CD14-positive monocyte (primary cell): Measurements from ENCODE around the gene KCTD21. TPM values are rescaled to one million over a fixed set of nuclear protein-coding genes. Genes with fewer than 3 reads are reported as not detected.

ENCODE experiments used
- DNase-seq, 3 donors: peaks; one replicate each; pipeline ENCODE4 v3.0.0-alpha.2; 2011 to 2022
- H2AFZ ChIP-seq: 2 replicates; pipeline ENCODE4 v1.6.0; 2012; ENCODE audit warnings: mild to moderate bottlenecking, low read depth, low read length, inconsistent platforms; ENCODE audit not compliant: insufficient read depth, poor library complexity, severe bottlenecking
- H3K27ac ChIP-seq, 2 donors: 1 replicate in 1 of 2; 2 replicates in 1 of 2; pipeline ENCODE4 v1.5.1; 2012 to 2013; ENCODE audit warnings: low read length in 2 of 2, control low read depth in 1 of 2, inconsistent platforms in 1 of 2, low read depth in 1 of 2, mild to moderate bottlenecking in 1 of 2
- H3K27me3 ChIP-seq, 2 donors: one replicate each; pipeline versions ENCODE4 v1.6.0 to v1.6.1; 2011 to 2013; ENCODE audit warnings: low read length in 2 of 2; ENCODE audit not compliant: control insufficient read depth in 2 of 2, insufficient read depth in 2 of 2
- H3K36me3 ChIP-seq, 2 donors: replicated peaks in 1 of 2; 1 replicate in 1 of 2; 2 replicates in 1 of 2; pipeline versions ENCODE4 v1.5.1 to v1.6.1; 2012 to 2013; ENCODE audit warnings: low read length in 2 of 2, control low read depth in 1 of 2, inconsistent platforms in 1 of 2, mild to moderate bottlenecking in 1 of 2; ENCODE audit not compliant: insufficient read depth in 2 of 2, control insufficient read depth in 1 of 2
- H3K4me1 ChIP-seq, 2 donors: 1 replicate in 1 of 2; 2 replicates in 1 of 2; pipeline versions ENCODE4 v1.5.1 to v1.6.1; 2012 to 2013; ENCODE audit warnings: low read length in 2 of 2, control low read depth in 1 of 2, inconsistent platforms in 1 of 2, mild to moderate bottlenecking in 1 of 2, moderate library complexity in 1 of 2; ENCODE audit not compliant: insufficient read depth in 2 of 2, control insufficient read depth in 1 of 2
- H3K4me2 ChIP-seq: replicated peaks from 2 replicates; pipeline ENCODE3; 2012; ENCODE audit warnings: low read length, moderate library complexity, mild to moderate bottlenecking; ENCODE audit not compliant: poor library complexity, severe bottlenecking; ENCODE audit errors: extremely low read depth
- H3K4me3 ChIP-seq, 3 experiments: fragments of 200-600 bp in 1 of 3; sonication (generic) in 1 of 3; replicated peaks in 1 of 3; 1 replicate in 2 of 3; 2 replicates in 1 of 3; pipeline ENCODE4 v1.5.1; 2011 to 2013; ENCODE audit warnings: low read length in 3 of 3, mild to moderate bottlenecking in 3 of 3, control low read depth in 2 of 3, low read depth in 2 of 3, inconsistent platforms in 1 of 3, moderate library complexity in 1 of 3
- H3K79me2 ChIP-seq: 2 replicates; pipeline ENCODE4 v1.6.0; 2012; ENCODE audit warnings: mild to moderate bottlenecking, control low read depth, inconsistent platforms, low read length, moderate library complexity; ENCODE audit not compliant: insufficient read depth
- H3K9ac ChIP-seq: 2 replicates; pipeline ENCODE4 v1.6.0; 2017; ENCODE audit warnings: low read length, mild to moderate bottlenecking; ENCODE audit not compliant: insufficient read depth, poor library complexity, severe bottlenecking
- H3K9me3 ChIP-seq, 2 donors: replicated peaks in 1 of 2; 1 replicate in 1 of 2; 2 replicates in 1 of 2; pipeline versions ENCODE4 v1.5.1 to v1.6.1; 2012 to 2013; ENCODE audit warnings: low read length in 2 of 2, control low read depth in 1 of 2; ENCODE audit not compliant: control insufficient read depth in 1 of 2, insufficient read depth in 1 of 2
- H4K20me1 ChIP-seq: 2 replicates; pipeline ENCODE4 v1.6.0; 2012; ENCODE audit warnings: mild to moderate bottlenecking, low read length, control low read depth, moderate library complexity; ENCODE audit not compliant: insufficient read depth
- H3K27ac Mint-ChIP-seq, 7 donors: one replicate each; pipeline ENCODE4 v1.8.0; 2020; ENCODE audit warnings: mild to moderate bottlenecking in 7 of 7, mixed read lengths in 7 of 7, moderate library complexity in 6 of 7, inconsistent platforms in 2 of 7
- H3K27me3 Mint-ChIP-seq, 3 donors: one replicate each; pipeline ENCODE4 v1.8.0; 2021 to 2022; ENCODE audit warnings: low read depth in 3 of 3, mild to moderate bottlenecking in 3 of 3, mixed read lengths in 3 of 3, moderate library complexity in 3 of 3, inconsistent platforms in 1 of 3
- H3K36me3 Mint-ChIP-seq, 2 donors: one replicate each; pipeline ENCODE4 v1.8.0; 2020; ENCODE audit warnings: mixed read lengths in 2 of 2, inconsistent platforms in 1 of 2, mild to moderate bottlenecking in 1 of 2
- H3K4me1 Mint-ChIP-seq: one replicate; pipeline ENCODE4 v1.8.0; 2020; ENCODE audit warnings: mild to moderate bottlenecking, mixed read lengths
- H3K4me3 Mint-ChIP-seq, 2 donors: one replicate each; pipeline ENCODE4 v1.8.0; 2020; ENCODE audit warnings: mild to moderate bottlenecking in 2 of 2, mixed read lengths in 2 of 2, moderate library complexity in 1 of 2
- H3K9me3 Mint-ChIP-seq, 7 donors: one replicate each; pipeline ENCODE4 v1.8.0; 2020 to 2022; ENCODE audit warnings: mixed read lengths in 7 of 7, mild to moderate bottlenecking in 6 of 7, moderate library complexity in 6 of 7, inconsistent platforms in 2 of 7
- WGBS: methylation state at CpG from one replicate; pipeline ENCODE4 v1.1.5; 2013; ENCODE audit warnings: missing lambda C conversion rate; ENCODE audit not compliant: insufficient coverage; 5-methylcytosine and 5-hydroxymethylcytosine counted together
- intact Hi-C, 2 donors: fragments of 100-400 bp; cut with micrococcal nuclease; formaldehyde crosslinking; loops; one replicate each; pipeline versions ENCODE4 v1.15.0 to v1.15.1; 2023
- polyA plus RNA-seq, 3 donors: library from polyadenylated mRNA; depleted of rRNA in 1 of 3; unstranded in 2 of 3; stranded (reverse) in 1 of 3; fragments of 300-500 nt in 2 of 3; fragments of >200 nt in 1 of 3; fragmentation: Illumina TruSeq in 2 of 3; gene quantifications; 1 replicate in 2 of 3; 2 replicates in 1 of 3; pipeline ENCODE4 v1.2.3, GENCODE V29; 2012 to 2021
- TF ChIP-seq, protein P1 (sequence below): fragments of 200-600 bp; IDR thresholded peaks from one replicate; pipeline ENCODE4 v1.8.0; 2022; ENCODE audit warnings: antibody characterized with exemption, mild to moderate bottlenecking

KCTD21 gene
- polyA plus RNA-seq, 3 donors, result 3.2 to 9.2 (median 5.2) TPM

DNA sequence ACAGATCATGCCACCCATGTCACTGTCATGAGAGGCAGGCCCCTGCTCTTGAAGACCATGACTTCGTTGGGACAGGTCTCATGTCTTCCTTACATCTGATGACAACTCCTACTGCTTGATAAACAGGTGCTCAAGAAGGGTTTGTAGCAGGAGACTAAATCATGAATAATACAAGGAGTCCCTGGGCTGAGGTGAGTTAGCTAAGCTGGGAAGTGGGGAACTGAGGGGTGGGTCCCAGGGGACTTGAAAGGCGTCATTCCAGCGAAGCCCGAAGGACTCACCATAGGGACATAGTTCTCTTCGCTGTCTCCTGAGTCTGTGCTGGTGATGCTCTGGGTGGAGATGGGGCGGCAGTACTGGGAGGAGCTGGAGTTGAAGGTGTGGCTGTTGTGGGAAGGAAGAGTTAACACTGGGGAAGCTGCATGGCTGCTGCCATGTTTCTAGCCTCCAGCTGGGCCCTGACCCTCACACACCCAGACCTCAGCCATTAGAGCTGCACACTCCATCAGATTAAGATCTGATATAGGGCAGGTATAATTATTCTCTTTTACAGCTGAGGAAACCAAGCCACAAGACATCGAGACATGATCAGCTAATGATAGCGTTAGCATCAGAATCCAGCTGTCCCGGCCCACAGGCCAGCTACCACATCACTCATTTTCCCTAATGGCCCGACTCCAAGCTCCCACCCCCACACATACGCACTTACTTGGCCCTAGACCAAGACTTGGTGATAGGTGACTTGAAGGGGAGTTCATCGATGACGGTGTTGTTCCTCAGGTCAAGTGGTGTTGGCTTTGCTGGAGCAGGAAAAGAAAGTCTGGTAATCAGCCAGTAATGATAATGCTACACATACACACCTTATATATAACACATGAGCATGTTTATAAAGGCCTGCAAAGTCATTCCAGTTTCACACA lies 33.2 kb upstream of the KCTD21 start:
- no peak overlapping the region for H3K9ac ChIP-seq
- no peak overlapping the region for H3K27ac ChIP-seq
- H3K36me3 ChIP-seq, result peaks cover 97 to 99% of the 10 kb centered on the region in 2 donors
- peaks cover under 1% of the 10 kb centered on the region for H3K79me2 ChIP-seq
- H3K4me2 ChIP-seq, result no peak overlapping the region
- H3K4me1 ChIP-seq, result no peaks in the 10 kb centered on the region
- H3K36me3 Mint-ChIP-seq, result peaks cover 94 to 97% of the 10 kb centered on the region in 2 donors
- H3K27ac Mint-ChIP-seq, result peak overlapping the region in 3 of 7 donors; percentile 23 to 64 (median 44)
- 96% methylated on average over 4 of the region's 13 CpGs for WGBS
- peaks cover 71% of the 10 kb centered on the region for H4K20me1 ChIP-seq
- no peaks in the 10 kb centered on the region for H3K4me1 Mint-ChIP-seq
- H2AFZ ChIP-seq, result no peak overlapping the region
- no peak overlapping the region for H3K4me3 Mint-ChIP-seq
- H3K9me3 ChIP-seq, result no peaks in the 10 kb centered on the region
- no peak for DNase-seq
- no peaks in the 10 kb centered on the region for H3K27me3 ChIP-seq
- H3K9me3 Mint-ChIP-seq, result no peaks in the 10 kb centered on the region
- TF ChIP-seq, protein P1, sequence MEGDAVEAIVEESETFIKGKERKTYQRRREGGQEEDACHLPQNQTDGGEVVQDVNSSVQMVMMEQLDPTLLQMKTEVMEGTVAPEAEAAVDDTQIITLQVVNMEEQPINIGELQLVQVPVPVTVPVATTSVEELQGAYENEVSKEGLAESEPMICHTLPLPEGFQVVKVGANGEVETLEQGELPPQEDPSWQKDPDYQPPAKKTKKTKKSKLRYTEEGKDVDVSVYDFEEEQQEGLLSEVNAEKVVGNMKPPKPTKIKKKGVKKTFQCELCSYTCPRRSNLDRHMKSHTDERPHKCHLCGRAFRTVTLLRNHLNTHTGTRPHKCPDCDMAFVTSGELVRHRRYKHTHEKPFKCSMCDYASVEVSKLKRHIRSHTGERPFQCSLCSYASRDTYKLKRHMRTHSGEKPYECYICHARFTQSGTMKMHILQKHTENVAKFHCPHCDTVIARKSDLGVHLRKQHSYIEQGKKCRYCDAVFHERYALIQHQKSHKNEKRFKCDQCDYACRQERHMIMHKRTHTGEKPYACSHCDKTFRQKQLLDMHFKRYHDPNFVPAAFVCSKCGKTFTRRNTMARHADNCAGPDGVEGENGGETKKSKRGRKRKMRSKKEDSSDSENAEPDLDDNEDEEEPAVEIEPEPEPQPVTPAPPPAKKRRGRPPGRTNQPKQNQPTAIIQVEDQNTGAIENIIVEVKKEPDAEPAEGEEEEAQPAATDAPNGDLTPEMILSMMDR, result no peak
- intact Hi-C loops, result loop anchor here in 1 of 2 donors (10.0 kb wide), 1 partner anchor 213 kb away; no protein-coding TSS in a partner anchor
- H3K27me3 Mint-ChIP-seq, result peaks cover 0 to 5% (median 3%) of the 10 kb centered on the region in 3 donors
- no peak overlapping the region for H3K4me3 ChIP-seq

- Mint-ChIP-seq H3K36me3 (peaks cover 97 to 99% of the 10 kb centered on the region in 2 donors), H3K4me3 (no peak overlapping the region), H3K9me3 (no peaks in the 10 kb centered on the region), H3K27me3 (peaks cover 0 to 5% (median 3%) of the 10 kb centered on the region in 3 donors), H3K4me1 (no peaks in the 10 kb centered on the region), H3K27ac (peak overlapping the region in 1 of 7 donors; percentile 21)
- H4K20me1 ChIP-seq, result peaks cover 76% of the 10 kb centered on the region
- H3K9me3 ChIP-seq, result no peaks in the 10 kb centered on the region
- no peak for DNase-seq
- no peak overlapping the region for H2AFZ ChIP-seq
- H3K27ac ChIP-seq, result no peak overlapping the region
- H3K36me3 ChIP-seq, result peaks cover 97 to 99% of the 10 kb centered on the region in 2 donors
- no peaks in the 10 kb centered on the region for H3K4me1 ChIP-seq
- no peak overlapping the region for H3K4me2 ChIP-seq
- H3K9ac ChIP-seq, result no peak overlapping the region
- no peak overlapping the region for H3K4me3 ChIP-seq
- WGBS, result 100% methylated on average over 8 of the region's 14 CpGs
- intact Hi-C loops, result loop anchor here in 1 of 2 donors (10.0 kb wide), 1 partner anchor 214 kb away; no protein-coding TSS in a partner anchor
- TF ChIP-seq, protein P1, result no peak
- H3K27me3 ChIP-seq, result no peaks in the 10 kb centered on the region
- H3K79me2 ChIP-seq, result no peaks in the 10 kb centered on the region
These were observed 32.1 kb upstream of the KCTD21 start for GRCh38 chr11:78220218-78221157.
